Keratinocyte (primary cell): Measurements from ENCODE around the gene HRH3.

Experiments
- CTCF ChIP-seq, 3 experiments: IDR thresholded peaks in 1 of 3; conservative IDR thresholded peaks in 1 of 3; optimal IDR thresholded peaks in 1 of 3; 2 replicates in 2 of 3; 3 replicates in 1 of 3; pipeline versions ENCODE3 to v1.5.1; 2011; ENCODE audit warnings: low read length in 3 of 3, mild to moderate bottlenecking in 3 of 3, moderate library complexity in 2 of 3, control low read depth in 1 of 3, inconsistent platforms in 1 of 3; ENCODE audit not compliant: insufficient read depth in 2 of 3; ENCODE audit errors: extremely low read depth in 1 of 3
- EZH2 ChIP-seq: IDR thresholded peaks from one replicate; pipeline ENCODE4 v1.6.1; 2012; ENCODE audit warnings: inconsistent platforms, mild to moderate bottlenecking, low read length, moderate library complexity

GRCh38 chr20:62259294-62259565, 39.2 kb upstream of the HRH3 start:
- no peak for TF ChIP-seq CTCF (optimal IDR thresholded peaks at IDR 0.05 in 1 of 3, IDR thresholded peaks at IDR 0.05 in 1 of 3, conservative IDR thresholded peaks at IDR 0.05 in 1 of 3; ENCODE audit: extremely low read depth in 1 of 3, insufficient read depth in 2 of 3, low read length in 3 of 3)
- no peak for TF ChIP-seq EZH2
